ENCODE data around the gene PLAA.

Gene PLAA

GRCh38 chr9:26946753-26947727 lies at the start of gene PLAA:
Gene PLAA (minus strand): TSS chr9:26947242. CDS start chr9:26947045, 197 bp downstream.
- peak; percentile 94 for DNase-seq

- no peak for DNase-seq
Measured at GRCh38 chr9:26995810-26996209, 48.8 kb upstream of the PLAA start.

GRCh38 chr9:26983340-26983739 lies 36.3 kb upstream of the PLAA start:
- no peak for DNase-seq

DNA sequence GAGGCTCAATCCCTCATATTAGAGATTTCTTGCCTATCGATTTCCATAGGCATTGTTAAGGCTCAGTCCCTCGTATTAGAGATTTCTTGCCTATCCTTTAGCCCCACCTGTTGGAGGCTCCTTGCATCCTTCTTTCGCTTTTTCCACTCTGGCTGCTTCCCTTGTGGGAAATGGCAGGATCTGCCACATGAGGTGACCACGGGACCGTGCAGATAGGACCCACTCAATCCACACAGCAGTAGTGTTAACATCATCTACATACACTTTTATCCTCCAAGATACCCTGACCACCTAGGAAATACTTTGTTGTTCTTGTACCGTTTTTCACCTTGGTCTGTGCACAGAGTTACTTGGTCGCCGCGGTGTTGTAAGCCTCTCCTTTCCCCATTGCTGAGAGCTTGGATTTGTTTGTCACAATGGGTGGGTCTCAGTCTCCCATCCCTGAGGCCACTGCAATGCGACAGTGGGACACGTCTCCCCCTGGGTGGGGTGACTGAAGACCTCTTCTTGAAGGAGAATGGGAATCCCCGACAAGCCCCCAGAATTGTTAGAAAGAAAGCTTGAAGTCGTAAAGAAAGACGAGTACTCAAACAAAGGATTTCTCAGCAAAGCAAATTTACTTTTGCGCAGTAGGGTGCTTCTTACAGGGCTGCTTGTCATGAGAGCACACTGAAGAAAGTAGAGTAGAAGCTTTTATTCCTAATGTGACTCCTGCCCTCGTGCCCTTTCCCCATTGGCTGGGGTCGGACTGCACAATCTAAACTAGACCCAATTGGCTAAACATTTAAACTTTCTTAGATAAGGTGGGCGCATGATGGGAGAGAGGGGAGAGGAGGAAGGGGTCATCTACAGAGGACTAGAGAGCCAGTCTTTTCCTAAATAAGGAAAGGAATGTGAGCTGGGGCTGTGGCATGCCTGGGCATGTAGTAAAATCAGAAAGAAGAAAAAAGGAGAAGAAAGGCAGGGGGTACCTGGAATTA lies 29.0 kb upstream of the PLAA start:
- no peak for DNase-seq

DNA sequence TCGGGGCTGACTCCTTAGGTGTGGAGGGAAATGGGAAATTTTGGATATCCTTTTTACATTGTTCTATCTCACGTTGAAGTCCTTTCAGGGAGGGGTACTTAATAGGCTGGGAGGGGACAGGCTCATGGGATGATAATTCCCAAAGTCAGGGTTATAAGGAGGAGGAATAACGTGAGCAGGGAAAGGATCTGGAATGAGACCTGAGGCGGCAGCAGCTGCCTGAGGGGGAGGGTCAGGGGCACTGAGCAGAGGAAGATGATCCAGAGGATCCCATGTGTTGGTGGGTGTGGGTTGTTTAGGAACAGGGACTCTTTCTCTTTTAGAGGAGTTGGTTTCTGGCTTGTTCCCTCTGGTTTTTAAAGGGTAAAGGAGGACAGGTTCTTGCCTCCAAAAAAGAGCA lies 27.9 kb upstream of the PLAA start:
- no peak for DNase-seq

DNA sequence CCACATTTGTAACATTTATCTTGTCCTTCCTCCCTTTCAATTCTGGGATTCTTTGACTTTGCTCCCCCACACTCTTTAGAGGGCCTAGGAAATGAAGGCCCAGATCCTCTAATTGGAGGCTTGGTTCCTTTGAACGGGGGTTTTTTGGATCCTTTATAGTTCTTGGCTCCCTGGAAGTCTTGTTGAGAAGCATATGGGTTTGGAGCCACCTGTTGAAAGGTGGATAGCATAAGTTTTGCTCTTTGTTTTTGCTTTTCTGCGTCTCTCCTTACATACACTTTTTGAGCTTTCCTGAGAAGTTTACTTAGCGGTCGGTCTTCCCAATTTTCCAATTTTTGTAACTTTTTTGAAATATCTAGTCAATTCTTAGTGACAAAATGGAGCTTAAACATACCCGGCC lies 26.9 kb upstream of the PLAA start:
- DNase-seq, result no peak

DNA sequence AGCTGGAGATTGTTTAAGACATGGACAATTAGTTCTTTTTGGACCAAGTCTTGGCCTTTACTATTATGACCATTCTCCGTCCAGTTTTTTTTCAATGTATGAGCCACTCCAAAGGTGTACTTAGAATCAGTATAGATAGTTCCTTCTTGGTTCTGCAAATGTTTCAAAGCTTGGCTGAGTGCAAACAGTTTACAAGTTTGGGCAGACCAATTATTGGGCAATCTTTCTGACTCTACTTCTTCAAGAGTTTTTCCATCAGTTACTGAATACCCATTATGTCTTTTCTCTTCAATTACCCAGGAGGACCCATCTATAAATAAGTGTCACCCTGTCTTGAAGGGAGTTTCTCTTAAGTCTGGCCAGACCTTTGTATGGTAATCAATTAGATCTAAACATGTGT lies 24.7 kb upstream of the PLAA start:
- no peak for DNase-seq

DNA sequence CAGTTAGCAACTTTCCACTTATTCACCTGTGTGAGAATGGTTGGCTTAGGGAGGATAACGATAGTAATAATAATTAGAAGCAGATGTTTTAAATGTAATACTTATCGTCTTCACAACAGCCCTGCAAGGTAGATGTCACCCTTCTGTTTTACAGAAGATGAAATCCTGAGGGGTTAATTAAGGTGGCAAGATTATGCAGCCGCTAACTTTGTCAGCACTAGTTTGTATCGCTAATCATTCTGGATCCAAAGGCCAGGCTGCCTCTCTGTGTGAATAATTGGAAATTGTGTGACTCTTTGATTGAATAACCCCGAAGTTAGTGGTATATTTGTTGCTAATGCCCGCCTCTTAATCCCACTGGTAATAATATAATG lies 9.8 kb upstream of the PLAA start:
- DNase-seq, result no peak

DNA sequence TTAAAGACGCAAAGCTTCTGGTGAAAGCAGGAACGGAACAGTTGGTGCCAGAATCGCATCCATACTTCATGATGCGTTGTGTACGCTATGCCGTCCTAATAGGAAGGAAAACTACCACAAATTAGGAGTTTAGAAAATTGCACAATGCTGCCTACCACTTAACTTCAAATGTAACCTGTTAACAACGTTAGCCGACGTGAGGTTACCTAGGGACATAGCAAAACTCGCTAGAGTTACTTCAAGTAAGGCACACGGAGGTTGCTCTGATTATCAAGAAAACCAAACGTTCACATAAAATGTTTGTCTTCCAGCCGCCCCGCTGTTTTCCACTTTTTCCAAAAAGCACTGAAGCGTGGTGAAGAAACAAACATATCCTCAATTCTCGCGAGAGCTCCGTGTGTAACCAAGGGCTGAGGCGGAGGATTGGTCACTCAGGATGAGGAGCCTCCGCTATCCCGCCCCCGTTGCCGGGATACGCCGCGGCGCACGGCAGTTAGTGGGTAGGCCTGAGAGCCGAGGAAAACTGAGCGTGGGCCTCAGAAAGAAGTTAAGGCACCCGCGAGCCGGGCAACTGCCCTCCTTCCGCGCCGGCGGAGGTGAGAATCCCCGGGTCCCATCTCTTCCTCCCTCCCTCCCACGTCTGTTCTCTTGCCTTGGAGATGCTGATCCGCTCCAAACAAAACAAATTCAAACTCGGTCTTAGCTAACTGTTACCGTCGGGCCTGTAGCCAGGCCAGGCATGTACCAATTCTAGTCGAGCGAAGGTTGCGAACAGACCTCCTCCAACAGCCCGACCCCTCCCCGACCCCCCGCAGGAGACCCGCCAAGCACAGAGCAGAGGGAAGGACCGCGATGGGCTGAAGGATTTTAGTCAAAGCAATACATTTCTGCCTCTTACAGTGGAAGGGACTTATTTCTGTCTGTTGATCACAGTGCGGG lies 9.1 kb upstream of the PLAA start, which contains the start of gene IFT74:
Gene IFT74, plus strand, starts transcription at position 492 of the 939 bp plus-strand sequence. CDS start 5,556 bp downstream, outside the sequence.
- peak; percentile 97 for DNase-seq

DNA sequence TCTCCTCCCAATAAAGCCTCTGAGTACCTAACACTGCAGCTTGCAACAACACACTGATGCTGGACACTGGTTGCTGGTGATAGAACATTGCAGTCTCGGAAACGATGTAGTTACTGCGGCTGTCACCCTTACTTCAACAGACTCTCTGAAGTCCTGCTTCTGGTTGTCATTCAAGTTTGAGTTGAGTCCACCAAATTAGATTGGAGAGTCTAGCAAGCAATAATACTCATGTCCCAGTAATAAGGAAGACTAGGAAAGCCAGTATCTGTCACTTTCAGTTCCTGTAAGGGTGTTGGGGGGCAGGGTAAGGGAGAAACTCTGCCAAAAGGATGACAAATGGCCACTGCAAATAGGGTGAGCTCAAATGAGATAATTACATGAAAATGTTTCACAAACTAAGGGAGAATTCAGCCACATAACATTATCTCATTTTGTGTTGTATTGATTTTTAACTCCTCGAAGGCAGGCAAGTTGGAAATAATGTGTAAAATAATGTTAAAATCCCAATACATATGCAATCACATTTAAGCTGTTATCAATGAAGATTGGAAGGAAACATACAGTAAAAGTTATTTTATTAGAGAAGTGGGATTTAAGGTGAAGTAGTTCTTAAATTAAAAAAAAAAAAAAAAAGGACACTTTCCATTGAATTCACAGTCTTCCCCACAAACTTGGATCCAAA lies 8.3 kb upstream of the PLAA start:
- DNase-seq, result peak; percentile 38

- no peak for DNase-seq
Measured at GRCh38 chr9:26954050-26954508, 7.0 kb upstream of the PLAA start.

- no peak for DNase-seq
Measured at GRCh38 chr9:26951794-26952193, 4.8 kb upstream of the PLAA start.

DNA sequence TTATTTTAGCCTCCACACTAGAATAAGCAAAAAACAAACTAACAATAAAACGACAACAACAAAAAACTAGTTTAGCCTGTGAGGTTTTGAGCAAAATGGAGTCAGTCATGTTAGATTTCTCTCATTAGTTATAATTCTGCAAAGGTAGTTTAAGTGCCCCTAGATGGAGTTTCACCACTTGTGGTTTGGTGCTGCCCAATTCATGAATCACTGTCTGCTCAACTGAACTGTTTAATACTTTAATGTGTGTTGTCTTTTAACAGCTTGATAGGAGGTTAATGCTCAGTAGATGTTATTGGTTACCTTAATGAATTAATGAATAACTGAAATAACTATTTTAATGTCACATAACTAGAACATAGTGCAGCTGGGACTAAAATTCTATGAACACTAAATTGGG lies 3.5 kb upstream of the PLAA start:
- DNase-seq, result no peak

GRCh38 chr9:26949637-26950069 lies 2.6 kb upstream of the PLAA start:
- DNase-seq, result no peak

- no peak for DNase-seq
Measured at GRCh38 chr9:26947736-26948135, 694 bp upstream of the PLAA start.

- no peak for DNase-seq
Measured at GRCh38 chr9:26945591-26945990, 1.5 kb downstream of the PLAA start.

DNA sequence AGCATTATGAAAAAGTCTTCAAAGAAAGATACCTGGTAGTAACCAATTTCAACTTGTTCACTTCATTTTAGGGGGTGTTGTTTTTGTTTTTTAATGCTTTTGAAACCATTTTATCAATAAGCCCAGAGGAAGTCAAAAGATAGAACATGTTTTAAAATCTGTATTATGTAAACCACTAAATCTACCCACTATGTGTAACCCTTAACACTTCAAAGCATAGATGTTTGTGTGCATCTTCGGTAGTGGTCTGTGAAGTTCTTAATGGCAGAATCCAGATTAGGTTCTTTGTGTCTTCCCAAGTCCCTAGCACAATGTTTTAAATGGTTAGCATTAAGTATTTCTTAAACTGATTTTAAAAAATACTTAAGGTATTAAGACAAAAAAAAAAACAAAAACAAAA lies 6.3 kb downstream of the PLAA start:
- no peak for DNase-seq

GRCh38 chr9:26939955-26940711 lies 6.9 kb downstream of the PLAA start:
- no peak for DNase-seq

DNA sequence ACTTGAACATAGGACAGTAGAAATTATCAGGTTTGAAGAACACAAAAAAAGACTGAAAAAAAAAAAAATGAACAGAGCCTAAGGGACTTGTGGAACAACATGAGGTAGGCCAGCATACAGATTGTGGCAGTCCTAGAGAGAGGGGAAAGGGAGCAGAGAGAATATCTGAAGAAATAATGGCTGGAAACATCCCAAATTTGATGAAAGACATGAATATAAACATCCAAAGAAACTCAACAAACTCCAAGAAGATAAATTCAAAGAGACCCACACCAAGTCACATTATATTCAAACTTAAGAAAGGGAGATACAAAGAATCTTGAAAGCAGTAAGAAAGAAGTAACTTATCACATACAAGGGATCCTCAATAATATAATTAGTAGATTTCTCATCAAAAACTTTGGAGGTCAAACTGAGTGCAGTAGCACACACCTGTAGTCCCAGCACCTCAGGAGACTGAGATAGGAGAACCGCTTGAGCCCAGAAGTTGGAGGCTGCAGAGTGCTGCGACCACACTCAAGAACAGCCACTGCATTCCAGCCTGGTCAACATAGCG lies 9.1 kb downstream of the PLAA start:
- no peak for DNase-seq

- no peak for DNase-seq
Measured at GRCh38 chr9:26935847-26936246, 11.2 kb downstream of the PLAA start.

All from midbrain (tissue), 1 donor.